VCaP (cell line): Measurements from ENCODE around the gene PIR.

Experiments used
- H3K27ac ChIP-seq: fragments of 450-650 bp; 2 replicates; pipeline ENCODE4 v1.5.1; 2017
- TF ChIP-seq, protein P1 (sequence below): fragments of 450-650 bp; conservative IDR thresholded peaks from 2 replicates; pipeline ENCODE4 v1.5.1; 2017; ENCODE audit warnings: mild to moderate bottlenecking, moderate library complexity

PIR gene

DNA sequence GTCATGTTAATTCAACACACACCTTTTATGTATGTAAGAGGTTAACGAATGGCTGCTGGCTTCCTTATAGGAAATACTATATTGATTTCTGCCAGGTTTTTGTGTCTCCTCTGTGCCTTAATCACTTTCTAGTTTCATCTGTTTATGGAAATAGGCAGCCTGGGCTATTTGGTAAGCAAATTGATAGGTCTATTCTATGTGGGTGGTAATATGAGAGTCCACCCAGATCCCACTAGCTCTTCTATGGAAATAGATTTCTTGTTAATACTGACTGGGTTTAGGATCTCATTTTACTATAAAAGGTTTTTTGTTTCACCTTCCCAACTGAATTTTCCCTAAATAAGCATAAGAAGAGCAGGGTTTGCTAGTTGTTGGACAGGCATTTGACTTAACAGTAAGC is 11.5 kb upstream of the PIR start:
- H3K27ac ChIP-seq, result no peak overlapping the region
- TF ChIP-seq, protein P1, sequence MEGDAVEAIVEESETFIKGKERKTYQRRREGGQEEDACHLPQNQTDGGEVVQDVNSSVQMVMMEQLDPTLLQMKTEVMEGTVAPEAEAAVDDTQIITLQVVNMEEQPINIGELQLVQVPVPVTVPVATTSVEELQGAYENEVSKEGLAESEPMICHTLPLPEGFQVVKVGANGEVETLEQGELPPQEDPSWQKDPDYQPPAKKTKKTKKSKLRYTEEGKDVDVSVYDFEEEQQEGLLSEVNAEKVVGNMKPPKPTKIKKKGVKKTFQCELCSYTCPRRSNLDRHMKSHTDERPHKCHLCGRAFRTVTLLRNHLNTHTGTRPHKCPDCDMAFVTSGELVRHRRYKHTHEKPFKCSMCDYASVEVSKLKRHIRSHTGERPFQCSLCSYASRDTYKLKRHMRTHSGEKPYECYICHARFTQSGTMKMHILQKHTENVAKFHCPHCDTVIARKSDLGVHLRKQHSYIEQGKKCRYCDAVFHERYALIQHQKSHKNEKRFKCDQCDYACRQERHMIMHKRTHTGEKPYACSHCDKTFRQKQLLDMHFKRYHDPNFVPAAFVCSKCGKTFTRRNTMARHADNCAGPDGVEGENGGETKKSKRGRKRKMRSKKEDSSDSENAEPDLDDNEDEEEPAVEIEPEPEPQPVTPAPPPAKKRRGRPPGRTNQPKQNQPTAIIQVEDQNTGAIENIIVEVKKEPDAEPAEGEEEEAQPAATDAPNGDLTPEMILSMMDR, result no peak

DNA sequence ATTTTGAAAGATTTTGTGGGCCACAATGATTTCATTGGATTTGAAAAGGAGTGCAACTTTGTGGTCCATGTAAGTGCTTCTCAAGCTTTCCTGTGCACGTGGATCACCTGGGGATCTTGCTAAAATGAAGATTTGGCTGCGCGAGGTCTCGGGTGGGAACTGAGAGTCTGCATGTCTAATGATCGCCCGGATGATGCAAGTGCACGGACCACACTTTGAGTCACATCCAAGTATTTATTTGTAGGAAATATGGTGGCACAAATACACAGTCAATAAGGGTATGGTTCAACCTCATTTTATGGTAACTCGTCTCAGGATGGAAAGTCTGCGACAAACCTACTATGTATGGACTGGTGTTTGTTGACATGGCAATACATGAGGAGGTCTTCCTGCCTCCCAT is 8.4 kb upstream of the PIR start:
- TF ChIP-seq, protein P1, result no peak
- H3K27ac ChIP-seq, result no peak overlapping the region

DNA sequence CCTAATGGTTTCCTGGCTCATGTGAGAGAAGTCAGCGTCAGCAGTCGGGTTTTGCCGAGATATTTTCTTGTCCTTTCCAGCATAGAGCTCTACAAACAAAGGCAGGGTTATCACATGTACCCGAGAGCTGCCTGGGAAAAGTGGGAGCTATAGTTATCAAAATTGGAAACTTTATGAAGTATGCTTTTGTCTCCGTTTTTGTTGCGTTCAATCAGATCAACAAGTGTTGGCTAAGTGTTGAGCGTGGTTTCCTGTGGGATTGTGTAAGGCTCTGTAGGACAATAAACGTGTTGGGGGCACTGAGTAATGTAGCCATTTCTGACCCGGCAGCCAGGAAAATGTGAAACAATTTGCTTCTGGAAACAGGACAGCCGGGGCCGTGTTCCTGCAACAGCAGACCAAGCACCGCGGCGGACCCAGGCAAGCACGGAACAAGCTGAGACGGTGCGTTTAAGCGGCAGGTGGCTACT is 7.4 kb upstream of the PIR start, which contains the start of gene BMX:
TSS of gene BMX (plus strand) at position 311 of the 470 bp plus-strand sequence. CDS start 7,547 bp downstream, outside the sequence.
- TF ChIP-seq, protein P1, result no peak
- no peak within 1 kb of the TSS for H3K27ac ChIP-seq

DNA sequence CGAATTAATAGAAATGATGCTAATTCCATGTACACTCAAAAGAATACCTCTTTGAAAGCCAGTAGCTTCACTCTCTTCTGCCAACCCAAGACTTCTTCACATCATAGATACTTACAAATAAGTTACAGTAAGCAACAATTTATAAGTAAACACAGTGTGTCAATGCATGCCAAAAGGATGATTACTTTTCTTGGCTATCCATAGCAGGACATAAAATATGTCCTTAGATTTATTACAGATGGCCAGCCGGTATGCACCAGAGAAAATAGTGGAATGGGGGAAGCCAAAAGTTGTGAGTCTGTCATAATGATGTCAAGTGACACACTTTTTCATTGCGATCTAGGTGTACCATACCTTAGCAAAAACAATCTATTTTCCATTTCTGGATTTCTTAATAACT is 6.8 kb upstream of the PIR start:
- H3K27ac ChIP-seq, result no peak overlapping the region
- TF ChIP-seq, protein P1, result no peak

DNA sequence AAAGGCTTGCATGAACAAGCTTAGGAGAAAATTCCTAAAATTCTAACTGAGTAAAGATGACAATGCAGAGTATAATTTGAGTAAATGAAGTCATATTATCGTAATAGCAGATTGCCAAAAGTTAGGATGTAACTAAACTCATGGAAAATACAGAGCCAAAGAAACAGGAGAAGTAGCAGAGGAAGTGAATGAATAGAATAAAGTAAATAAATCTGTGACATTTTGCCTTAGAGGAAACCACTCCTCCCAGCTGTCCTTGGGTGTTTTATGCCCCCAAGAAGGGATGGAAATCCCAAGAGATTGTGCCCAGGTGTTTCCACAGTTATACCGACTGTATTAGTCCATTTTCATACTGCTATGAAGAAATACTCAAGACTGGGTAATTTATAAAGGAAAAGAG is 5.6 kb upstream of the PIR start:
- no peak overlapping the region for H3K27ac ChIP-seq
- TF ChIP-seq, protein P1, result no peak

DNA sequence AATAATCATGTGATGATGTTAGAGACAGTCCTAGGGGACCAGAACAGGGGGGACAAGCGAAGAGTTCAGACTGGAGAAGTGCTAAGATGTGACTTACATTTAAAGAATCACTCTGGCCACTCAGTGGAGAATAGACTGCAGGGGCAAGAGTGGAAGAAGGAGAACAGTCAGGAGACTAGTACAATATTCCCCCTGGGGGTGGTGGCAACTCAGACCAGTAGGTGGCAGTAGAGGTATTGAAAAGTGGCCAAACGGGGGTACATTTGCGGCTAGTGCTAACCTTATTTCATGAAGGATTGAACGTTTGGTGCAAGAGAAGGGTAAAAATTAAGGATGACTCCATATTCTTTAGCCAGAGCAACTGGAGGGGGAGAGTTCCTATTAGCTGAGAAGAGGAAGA is 4.7 kb upstream of the PIR start:
- TF ChIP-seq, protein P1, result peak; percentile 67
- H3K27ac ChIP-seq, result no peak overlapping the region

DNA sequence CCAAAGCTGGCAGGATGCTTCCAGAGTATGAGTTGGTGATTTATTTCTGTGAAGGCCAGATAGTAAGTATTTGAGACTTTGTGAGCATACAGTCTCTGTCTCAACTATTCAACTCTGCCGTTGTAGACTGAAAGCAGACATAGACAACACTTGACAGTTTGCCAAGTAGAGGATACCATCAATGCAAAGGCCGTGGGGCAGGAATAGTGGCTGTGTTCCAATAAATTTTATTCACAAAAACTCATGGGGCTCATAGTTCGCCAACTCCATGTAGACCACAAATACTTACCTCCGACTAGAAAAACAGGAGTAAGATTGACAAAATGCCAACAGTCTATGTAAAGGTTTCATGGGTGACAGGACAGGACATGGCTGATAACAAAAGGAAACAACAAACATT is 3.7 kb upstream of the PIR start:
- no peak overlapping the region for H3K27ac ChIP-seq
- TF ChIP-seq, protein P1, result no peak
